Measurements from ENCODE around the gene MBD3L2B. TPM values are rescaled to one million over a fixed set of nuclear protein-coding genes. Genes with fewer than 3 reads are reported as not detected.

The MBD3L2B gene
- total RNA-seq, 1 experiment from 2014 or later = not detected

DNA sequence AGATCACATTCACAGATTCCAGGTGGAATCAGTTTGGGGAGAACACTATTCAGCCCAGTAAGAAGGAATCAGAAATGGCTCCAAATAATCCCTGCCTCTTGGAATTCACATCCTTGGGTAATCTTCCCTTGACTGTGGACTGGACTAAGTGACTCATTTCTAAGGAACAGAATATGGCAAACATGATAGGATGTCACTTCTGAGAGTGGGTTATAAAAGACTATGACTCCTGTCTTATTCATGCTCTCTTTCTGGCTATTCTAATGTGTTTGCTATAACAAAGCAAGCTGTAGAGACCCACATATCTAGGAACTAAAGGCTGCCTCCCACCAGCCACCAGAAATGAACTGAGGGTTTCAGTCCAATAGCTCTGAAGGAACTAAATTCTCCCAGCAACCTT lies 37.8 kb downstream of the MBD3L2B start:
- in situ Hi-C loops (cut with HindIII; ENCODE audit: low pct_unique_long_range_greater_than_20kb, low sequenced_read_pairs) = no loop called here
- BruUV-seq (replicated peaks) = no TSS peak
- H3K4me3 ChIP-seq (ENCODE audit: low read depth in 2 of 2, low read length in 2 of 2) = no peak overlapping the region

DNA sequence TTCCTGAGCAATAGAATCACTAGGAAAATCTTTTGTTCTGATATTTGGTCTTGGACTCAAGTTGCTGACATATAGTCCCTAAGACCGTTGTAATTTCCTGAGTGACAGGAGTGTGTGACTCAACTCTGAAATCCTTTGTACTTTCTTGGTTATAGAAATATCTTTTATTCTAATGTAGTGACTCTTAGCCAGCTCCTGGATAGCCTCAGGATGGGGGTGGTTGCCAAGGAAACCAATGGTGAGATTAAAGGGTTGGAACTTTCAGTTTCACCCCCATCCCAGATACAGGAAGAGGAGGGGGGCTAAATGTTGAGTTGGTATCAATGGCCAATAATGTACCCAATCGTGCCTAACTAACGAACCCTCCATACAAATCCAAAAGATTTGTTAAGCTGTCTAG lies 41.8 kb downstream of the MBD3L2B start:
- H3K27me3 ChIP-seq (ENCODE audit: control insufficient read depth, insufficient read depth, low read length) = no peaks in the 10 kb centered on the region
- H3K4me1 ChIP-seq (ENCODE audit: control insufficient read depth, insufficient read depth, low read length) = no peaks in the 10 kb centered on the region
- intact Hi-C loops (cut with micrococcal nuclease; ENCODE audit: unreplicated experiment) (no loop called here), in situ Hi-C loops (cut with HindIII; ENCODE audit: low pct_unique_long_range_greater_than_20kb, low sequenced_read_pairs) (no loop called here)
- no peak for TF ChIP-seq POLR2AphosphoS5 (IDR thresholded peaks at IDR 0.05; ENCODE audit: low read depth, low read length)
- TF ChIP-seq, protein P1, sequence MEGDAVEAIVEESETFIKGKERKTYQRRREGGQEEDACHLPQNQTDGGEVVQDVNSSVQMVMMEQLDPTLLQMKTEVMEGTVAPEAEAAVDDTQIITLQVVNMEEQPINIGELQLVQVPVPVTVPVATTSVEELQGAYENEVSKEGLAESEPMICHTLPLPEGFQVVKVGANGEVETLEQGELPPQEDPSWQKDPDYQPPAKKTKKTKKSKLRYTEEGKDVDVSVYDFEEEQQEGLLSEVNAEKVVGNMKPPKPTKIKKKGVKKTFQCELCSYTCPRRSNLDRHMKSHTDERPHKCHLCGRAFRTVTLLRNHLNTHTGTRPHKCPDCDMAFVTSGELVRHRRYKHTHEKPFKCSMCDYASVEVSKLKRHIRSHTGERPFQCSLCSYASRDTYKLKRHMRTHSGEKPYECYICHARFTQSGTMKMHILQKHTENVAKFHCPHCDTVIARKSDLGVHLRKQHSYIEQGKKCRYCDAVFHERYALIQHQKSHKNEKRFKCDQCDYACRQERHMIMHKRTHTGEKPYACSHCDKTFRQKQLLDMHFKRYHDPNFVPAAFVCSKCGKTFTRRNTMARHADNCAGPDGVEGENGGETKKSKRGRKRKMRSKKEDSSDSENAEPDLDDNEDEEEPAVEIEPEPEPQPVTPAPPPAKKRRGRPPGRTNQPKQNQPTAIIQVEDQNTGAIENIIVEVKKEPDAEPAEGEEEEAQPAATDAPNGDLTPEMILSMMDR (IDR thresholded peaks at IDR 0.05) = no peak
- ATAC-seq = no peak
- no peaks in the 10 kb centered on the region for H3K36me3 ChIP-seq (ENCODE audit: control insufficient read depth, insufficient read depth, low read length)
- H3K9me3 ChIP-seq (ENCODE audit: control insufficient read depth, insufficient read depth, low read depth, low read length) = peaks cover 4% of the 10 kb centered on the region; the same call in 1 of the 2 replicates
- POLR2A ChIA-PET = no interaction called here
- H3K4me3 ChIP-seq (ENCODE audit: low read depth in 2 of 2, low read length in 2 of 2) = no peak overlapping the region
- CTCF ChIA-PET = no interaction called here
- H3K27ac ChIP-seq (ENCODE audit: low read length) = no peak overlapping the region
- BruUV-seq (replicated peaks) = no TSS peak
- no peak for DNase-seq (ENCODE audit: low read depth, low spot score)

More for the DNA sequence above, 37.8 kb downstream of the MBD3L2B start:
- Histone ChIP-seq H3K4me1 (ENCODE audit: control insufficient read depth, insufficient read depth, low read length) (no peaks in the 10 kb centered on the region), H3K9me3 (ENCODE audit: control insufficient read depth, insufficient read depth, low read depth, low read length) (no peaks in the 10 kb centered on the region; the same call in 1 of the 2 replicates), H3K36me3 (ENCODE audit: control insufficient read depth, insufficient read depth, low read length) (no peaks in the 10 kb centered on the region), H3K27ac (ENCODE audit: low read length) (no peak overlapping the region), H3K27me3 (ENCODE audit: control insufficient read depth, insufficient read depth, low read length) (no peaks in the 10 kb centered on the region)
- ATAC-seq = no peak
- POLR2A ChIA-PET = no interaction called here
- TF ChIP-seq REST (IDR thresholded peaks at IDR 0.05; ENCODE audit: insufficient read depth in 1 of 2, low read depth in 2 of 2, low read length in 1 of 2) (no peak), SIN3A (IDR thresholded peaks at IDR 0.05; ENCODE audit: borderline replicate concordance, insufficient read depth, low read depth, low read length) (no peak), TCF7L2 (IDR thresholded peaks at IDR 0.05; ENCODE audit: low read depth, low read length) (no peak), POLR2AphosphoS5 (IDR thresholded peaks at IDR 0.05; ENCODE audit: low read depth, low read length) (no peak)
- TF ChIP-seq, protein P1 (IDR thresholded peaks at IDR 0.05) = no peak
- intact Hi-C loops (cut with micrococcal nuclease; ENCODE audit: unreplicated experiment) = no loop called here
- DNase-seq (ENCODE audit: low read depth, low spot score) = no peak
- CTCF ChIA-PET = no interaction called here

All from Panc1 (cell line).